AG20443 (cell line): ENCODE data around the gene CFAP54.

Experiments used
- DNase-seq: peaks from one replicate; pipeline ENCODE4 v3.0.0; 2012; ENCODE audit warnings: low spot score, mixed read lengths

Gene CFAP54

DNA sequence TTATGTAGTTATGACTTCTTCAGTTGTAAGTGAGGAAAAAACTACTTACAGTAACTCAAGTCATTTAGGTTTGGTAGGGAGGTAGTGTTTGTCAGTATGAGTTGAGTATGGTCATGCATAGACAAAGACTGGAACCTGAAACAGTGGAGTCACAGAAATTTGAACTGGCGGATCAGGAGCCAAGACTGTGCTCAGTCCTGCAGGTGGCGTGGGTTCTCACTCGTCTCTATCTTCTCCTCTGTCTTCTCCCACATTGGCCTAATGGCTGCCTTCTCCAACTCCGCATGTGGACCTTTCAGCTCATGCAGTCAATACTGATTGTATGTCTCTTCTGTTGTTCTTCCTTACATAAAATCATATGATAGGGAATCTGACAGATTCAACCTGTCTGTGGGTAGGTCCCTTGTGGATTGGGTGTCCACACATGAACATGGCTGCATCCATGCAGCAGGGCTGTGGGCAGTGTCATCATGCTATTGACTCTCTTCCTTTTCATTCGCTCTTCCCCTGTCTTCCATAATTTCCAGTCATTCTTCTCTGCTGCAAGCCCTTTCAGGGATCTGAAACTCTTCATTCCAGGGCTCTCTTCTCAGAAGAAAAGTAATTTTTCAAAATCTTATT, 338.9 kb downstream of the CFAP54 start:
- DNase-seq, result no peak

DNA sequence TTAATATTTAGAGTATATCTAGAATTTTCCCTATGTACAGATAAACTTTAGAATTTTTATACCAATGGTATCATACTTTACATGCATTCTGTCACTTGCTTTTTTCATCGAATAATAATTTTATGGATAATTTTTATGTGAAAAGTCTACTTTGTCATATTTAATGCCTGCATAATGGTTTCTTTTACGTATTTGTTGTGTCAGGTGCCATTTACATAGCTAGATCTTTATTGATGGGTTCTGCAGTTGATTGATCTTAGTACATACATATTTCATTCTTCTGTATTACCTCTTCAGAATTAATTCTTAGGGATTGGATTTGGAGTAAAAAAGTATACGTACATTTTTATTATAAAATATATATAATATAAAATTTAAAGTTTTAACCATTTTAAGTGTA, 340.0 kb downstream of the CFAP54 start:
- DNase-seq, result no peak

DNA sequence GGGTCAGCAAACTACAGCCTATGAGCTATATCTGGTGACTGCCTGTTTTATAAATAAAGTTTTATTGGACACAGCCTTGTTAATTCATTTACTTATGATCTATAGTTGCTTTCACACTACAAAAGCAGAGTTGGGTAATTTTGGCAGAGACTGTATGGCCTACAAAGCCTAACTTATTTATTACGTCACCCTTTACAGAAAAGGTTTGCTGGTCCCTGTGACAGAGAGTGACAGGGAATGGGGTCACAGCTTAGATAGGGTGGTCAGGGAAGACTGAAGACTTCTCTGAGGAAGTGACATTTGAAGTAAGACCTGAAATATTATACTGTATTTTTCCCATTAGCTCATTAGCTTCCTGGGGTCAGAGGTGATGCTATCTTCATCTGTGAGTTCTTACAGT, 342.0 kb downstream of the CFAP54 start:
- no peak for DNase-seq

DNA sequence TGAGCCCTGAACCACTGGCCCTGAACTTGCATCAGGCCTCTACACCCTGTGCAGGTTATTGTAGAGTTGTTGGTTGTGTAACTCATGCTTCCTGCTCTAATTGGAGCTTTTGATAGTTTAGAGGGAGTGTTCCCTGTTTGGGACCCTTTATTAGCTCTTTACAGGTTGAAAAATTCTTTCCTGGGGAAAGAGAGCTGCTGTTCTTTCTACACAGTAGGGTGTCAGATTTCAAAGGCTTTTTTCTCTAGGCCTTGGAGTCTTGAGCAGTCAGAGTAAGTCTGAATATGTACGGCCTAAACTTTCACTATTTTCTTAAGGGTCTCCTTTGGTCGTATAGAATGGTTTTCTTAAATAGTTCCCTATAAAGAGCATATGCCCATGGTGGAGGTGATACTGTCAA, 356.9 kb downstream of the CFAP54 start:
- no peak for DNase-seq

DNA sequence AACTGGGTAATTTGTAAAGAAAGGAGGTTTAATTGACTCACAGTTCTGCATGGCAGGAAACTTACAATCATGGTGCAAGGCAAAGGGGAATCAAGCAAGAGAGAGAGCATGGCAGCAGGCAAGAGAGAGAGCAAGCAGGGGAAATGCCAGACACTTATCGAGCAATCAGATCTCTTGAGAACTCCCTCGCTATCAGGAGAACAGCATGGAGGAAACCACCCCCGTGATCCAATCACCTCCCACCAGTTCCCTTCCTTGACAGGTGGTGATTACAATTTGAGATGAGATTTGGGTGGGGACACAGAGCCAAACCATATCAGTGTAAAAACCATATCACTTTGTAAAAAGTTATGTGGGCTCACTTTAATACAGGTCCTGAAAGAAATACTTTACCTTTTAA, 361.3 kb downstream of the CFAP54 start:
- DNase-seq, result no peak

DNA sequence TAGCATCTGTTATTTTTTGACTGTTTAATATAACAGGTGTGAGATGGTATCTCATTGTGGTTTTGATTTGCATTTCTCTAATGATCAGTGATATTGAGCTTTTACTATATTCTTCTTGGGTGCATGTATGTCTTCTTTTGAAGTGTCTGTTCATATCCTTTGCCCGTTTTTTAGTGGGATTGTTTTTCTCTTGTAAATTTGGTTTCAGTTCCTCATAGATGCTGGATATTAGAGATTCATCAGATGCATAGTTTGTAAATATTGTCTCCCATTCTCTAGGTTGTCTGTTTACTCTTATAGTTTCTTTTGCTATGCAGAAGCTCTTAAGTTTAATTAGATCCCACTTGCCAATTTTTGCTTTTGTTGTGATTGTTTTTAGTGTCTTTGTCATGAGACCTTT, 368.8 kb downstream of the CFAP54 start:
- DNase-seq, result no peak

DNA sequence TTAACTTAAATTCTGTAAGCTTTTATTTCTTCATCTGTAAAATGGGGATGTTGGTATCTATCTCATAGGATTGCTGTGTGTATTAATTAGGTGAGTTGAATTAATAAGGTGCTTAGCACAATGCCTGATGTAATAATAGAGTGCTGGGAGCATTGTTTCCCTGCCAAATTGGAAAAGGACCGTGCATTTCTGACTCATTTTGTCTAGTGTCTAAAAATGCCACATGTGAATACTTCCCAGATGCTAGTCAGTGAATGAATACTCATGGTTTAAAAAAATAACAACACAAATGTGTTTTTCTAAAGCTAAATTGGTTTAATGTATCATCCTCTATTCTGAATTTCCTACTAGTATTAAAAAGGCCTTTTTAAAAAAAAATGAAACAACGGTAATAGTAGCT, 372.3 kb downstream of the CFAP54 start:
- peak; percentile 50 for DNase-seq

DNA sequence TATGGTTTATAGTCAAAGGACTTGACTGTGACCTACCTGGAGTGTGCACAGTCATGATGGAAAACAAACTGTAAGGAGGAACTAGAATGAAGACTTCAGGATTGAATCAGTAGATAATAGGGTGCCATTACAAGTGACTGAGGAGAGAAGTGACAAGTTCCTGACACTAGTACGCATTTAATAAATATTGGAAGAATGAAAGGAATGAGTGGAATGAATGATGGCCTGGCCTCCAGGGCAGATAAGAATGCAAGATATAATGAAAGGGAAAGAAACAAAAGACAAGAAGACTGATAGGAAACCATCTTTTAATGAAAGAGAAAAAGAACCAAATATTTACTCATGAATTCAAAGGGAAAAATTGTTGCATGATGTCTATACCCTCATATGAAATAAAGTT, 372.9 kb downstream of the CFAP54 start:
- DNase-seq, result no peak

DNA sequence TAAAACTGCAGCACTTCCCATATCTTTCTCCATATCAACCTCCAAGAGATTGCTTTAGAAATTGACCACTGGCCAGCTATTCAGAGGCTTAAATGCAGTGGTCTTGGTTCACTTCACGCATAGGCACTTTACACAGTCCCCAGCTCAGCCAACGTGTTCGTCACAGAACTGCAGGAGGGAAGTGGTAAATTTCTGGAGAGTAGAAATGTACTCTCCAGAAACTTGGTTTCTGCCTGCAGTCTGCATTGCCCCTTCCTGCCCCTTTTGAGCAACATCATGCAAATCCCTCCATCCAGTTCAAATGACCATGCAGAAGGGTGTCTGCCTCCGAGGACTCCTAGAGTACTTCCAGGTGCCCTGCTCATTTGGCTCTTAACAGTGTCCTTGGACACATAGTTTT, 375.0 kb downstream of the CFAP54 start:
- no peak for DNase-seq

DNA sequence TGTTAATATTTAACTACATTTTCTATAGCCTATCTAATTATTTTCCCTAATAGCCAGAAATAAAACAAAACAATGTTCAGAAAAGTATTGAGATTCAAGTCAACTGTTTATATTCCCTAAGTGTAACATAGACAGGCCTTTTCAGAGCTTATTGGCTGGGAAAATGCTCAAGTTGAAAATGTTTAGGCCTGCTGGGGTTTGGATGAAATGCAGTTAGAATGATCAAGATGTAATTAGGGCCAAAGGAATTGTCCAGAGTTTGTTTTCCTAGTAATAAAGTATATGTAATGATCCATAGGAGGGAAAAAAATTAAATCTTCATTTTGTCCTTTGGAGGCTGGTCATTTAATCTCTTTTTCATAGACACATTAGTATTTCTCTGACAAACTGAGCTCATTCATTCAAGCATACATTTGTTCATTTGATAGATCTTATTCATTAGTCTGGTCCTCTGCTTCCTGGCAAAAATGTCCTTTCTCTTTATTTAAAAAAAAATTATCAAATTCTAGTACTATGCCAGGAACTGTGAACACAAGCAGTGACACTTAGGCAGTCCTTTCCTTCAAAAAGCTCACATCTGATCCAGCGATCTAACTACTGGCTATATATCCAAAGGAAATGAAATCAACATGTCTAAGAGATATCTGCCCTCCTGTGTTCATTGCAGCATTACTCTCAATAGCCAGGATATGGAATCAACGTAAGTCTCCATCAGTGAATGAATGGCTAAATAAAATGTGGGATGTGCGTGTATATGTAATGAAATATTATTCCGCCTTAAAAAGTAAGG, 377.6 kb downstream of the CFAP54 start:
- DNase-seq, result no peak

DNA sequence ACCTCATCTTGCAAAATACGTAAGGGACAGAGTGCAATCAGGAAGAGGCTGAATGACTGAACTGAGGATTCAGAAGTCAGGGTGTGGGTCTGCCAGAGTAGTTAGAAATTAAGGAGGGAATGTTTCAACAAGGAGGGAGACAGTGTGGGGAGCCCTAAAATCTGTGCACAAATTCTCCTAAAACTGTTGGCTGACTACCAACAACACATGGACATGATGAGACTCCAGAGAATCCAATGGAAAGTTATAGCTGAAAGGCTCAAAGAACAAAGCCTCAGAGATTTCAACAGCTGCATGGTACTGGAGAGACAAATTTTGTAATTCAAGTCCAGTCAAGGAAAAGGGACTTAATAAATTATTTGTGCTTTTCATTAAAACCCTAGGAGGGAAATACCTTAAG, 381.6 kb downstream of the CFAP54 start:
- DNase-seq, result no peak

DNA sequence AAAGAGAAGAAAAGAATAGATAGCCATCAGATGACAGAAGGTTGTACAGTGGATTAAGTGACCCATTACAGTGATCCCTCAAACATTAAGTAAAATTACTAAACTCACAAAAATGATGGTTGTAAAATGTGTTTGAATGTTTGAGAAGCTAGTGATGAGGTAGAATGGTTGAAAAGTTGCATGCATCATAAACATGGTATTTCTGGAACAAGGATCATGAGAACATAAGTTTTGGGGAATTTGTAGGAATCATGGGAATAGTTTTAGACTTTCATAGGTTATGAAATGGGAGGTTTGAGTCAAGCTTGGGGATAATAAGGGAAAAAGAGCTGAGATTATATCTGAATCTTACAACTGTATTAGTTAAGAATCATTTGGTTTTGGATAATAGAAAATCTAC, 383.6 kb downstream of the CFAP54 start:
- DNase-seq, result no peak

DNA sequence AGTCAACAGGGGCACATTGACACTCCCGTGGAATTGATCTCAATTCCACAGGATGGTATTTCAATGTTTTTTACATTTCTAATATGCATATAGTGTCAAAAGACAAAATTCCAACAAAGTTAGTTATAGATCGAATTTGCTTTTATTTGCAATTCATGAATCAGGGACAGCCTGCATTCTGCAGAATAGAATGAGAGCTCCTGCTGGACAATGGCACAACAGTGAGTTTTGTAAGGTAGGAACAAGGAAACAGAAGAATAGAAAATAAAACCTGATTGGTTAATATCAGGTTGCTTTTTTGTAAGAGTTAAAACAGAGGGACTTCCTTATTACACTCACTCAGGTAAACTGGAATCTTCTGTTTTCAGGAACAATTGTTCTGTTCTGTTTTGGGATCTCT, 384.8 kb downstream of the CFAP54 start:
- no peak for DNase-seq

DNA sequence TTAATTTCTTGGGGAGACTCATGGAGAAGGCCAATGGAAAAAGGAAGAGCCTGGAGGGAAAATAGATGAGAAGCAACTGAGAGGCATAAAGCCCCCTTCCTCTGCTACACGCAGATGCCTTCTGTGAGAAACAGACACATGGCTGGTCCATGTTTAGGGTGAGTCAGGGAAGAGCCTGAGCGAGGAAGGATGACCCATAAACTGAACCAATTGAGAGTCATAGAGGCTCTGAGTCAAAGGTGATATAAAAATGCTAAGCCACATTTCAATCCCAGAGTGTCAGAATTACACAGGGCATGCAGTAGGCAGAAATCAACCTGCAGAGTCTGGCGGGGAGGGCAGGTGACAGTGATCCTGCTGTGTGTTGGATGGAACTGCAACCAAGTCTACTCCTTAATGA, 387.6 kb downstream of the CFAP54 start:
- DNase-seq, result peak; percentile 26

DNA sequence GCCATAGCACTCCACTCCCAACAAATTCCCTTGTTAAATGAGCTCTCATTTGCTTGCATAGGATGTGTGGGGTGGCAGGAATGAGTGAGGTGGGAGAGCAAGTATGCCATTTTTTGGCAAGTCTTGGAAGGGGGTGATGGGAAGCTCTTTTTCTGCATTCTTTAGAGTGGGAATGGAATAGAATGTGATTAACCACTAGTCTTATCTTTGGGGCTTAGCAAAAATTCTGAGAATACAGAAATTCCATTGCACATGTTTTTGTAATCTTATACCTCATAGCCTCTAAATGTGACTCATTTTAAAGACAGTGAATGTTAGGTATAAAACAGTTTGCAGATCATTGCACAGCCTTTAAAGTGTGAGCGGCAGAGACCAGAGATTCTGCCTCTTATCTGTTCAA, 389.3 kb downstream of the CFAP54 start:
- peak; percentile 55 for DNase-seq

DNA sequence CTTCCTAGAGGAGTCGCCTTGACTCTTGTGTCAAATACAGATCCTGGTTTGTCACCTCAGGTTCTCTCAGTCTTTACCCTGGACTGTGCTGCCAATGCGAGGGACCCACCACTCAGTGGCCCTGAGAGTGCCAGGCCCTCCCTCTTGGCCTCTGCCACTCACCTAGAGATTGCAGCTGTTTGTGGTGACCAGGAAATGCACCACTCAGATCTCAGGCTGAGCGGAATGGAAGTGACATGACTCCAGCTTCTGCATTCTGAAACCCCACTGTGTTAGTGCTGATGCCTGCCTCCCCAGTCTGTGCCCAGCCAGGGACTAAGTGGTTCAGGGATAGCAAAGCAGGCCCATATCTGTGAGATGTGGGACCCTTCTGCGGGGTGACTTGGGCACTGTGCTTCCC, 389.9 kb downstream of the CFAP54 start:
- DNase-seq, result no peak

DNA sequence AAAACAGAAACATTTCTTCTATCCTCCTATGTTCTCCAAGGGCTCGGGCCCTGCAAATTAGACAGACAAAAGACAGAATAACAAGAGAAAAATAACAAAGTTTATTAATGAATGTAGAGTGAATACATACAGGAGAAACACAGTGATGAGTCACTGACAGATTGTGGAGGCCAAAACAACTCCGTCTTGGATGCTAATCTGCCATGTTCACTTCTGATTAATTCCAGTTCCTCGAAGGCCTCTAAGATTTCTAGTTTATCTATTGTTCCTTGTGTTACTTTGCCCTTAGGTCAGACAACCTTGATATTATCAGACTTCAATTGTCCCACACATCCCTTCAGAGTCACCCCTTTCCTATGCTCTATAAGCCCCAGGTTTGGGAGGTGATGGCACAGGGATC, 390.8 kb downstream of the CFAP54 start:
- DNase-seq, result no peak

DNA sequence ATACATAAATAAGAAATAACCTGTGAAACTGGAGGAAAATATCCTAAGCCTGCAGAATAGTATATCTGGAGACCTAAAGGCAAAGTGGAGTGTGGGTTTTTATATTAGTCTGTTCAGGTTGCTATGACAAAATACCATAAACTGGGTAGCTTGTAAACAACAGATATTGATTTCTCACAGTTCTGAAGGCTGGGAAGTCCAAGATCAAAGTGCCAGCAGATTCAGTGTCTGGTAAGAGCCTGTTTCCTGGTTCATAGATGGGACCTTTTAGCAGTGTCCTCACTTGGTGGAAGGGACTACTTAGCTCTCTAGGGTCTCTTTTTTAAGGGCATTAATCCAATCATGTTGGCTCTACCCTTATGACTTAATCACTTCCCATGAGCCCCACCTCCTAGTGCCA, 392.2 kb downstream of the CFAP54 start:
- DNase-seq, result no peak

DNA sequence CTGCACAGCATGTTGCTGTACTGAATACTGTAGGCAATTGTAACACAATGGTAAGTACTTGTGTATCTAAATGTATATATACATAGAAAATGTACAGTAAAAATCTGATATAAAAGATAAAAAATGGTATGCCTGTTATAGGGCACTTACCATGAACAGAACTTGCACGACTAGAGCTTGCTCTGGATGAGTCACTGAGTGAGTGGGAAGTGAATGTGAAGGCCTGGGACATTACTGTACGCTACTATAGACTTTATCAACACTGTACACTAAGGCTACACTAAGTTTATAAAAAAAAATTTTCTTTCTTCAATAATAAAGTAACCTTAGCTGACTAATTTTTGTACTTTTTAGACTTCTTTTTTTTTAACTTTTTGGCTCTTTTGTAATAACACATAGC, 393.5 kb downstream of the CFAP54 start:
- no peak for DNase-seq

DNA sequence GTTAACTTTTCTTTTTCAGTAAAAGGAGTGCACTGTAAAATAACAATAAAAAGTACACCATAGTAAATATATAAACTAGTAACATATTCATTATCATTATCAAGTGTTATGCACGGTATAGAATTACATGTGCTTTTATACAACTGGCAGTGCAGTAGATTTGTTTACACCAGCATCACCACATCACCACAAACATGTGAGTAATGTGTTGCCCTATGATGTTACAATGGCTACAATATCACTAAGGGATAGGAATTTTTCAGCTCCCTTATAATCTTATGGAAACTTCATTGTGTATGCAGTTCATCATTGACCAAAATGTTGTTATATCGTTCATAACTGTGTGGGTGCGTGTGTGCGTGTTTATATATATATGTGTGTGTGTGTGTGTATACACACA, 394.2 kb downstream of the CFAP54 start:
- DNase-seq, result no peak

DNA sequence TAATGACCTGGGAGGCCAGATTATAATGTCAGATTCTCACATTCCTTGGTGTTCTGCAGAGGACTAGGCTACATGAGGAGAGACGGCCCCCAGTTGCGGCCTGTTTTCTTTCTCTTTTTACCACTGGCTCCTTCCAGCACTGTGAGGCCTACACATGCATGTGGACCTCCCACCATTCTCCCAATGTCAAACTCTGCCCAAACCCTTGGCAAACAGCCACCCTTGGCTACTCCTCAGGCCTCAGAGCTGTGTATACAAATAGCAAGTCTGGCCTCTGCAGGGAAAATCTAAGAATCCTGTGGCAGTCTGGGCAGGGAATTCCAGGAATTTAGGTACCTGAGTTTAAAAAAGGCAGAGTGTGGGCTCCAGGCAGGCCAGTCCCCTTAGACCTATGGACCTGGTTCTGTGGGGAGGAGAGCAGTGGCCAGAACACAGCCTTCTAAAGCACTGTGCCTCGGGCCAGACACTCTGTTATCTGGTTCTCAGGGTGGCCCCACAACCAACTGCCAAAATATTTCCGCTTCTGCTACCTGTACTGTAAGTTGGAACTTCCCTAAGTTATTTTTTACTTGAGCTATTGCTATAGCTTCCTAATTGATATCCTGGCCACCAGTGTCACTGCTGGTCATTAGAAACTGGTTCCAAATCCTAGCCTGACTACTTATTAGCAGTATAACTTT, 397.8 kb downstream of the CFAP54 start:
- no peak for DNase-seq

DNA sequence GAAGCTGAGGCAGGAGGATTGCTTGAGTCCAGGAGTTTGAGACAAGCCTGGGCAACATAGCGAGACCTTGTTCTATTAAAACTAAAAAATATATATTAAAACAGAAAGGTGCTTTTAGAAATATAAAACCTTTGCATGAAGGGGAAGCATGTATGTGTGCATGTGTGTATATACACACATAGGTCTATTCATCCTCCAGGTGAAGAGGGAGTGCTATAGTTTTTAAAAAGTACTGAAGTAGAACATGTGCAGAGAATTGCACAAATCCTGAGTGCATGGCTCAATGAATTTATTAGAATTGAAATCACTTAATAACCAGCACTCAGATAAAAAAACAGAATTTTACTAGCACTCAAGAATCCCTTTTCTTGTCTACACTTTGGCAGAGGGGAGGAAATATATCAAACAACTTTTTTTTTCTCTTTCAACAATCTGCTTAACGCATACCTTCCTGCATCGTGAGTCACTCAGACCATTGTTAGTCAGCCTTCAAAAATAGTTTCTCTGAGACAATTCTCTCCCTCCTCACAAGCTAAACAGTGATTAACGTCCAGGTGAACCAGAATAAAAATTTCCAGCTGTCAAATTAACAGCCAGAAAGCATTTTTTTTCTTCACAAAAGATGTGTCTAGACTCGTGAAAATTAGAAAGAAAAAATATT, 400.0 kb downstream of the CFAP54 start:
- DNase-seq, result peak; percentile 57

DNA sequence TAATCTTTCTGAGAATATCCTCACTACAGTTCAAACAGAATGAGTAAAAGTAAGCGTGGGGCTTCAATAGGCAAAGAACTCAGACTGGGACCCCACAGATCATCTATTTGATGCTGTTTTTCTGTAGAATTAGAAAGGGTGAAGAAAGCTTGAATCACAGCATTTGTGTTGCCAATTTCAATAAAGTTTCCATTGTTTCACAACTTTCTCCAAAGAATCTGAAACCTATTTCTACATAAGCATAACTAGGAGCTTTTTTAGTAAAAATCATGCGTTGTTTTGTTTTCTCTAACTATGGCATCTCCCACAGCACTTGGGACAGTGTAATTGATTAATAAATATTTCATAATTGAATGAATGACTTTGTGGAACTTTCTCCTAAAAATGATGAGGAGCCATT, 401.0 kb downstream of the CFAP54 start:
- DNase-seq, result no peak
